PC-9 (cell line): Measurements from ENCODE around the gene SGCD. TPM values are rescaled to one million over a fixed set of nuclear protein-coding genes. Genes with fewer than 3 reads are reported as not detected.

ENCODE experiments used
- BruUV-seq: library from RNA; stranded (reverse); fragments of 400-500 nt; replicated peaks from 2 replicates; lab custom pipeline; 2021; lab: Mats Ljungman, UMichigan
- CTCF ChIA-PET: fragments of 300-600 bp; sonication (Branson Sonifier 250); formaldehyde crosslinking; loops from one replicate; lab custom pipeline; 2022; ENCODE audit warnings: antibody characterized with exemption; lab: Charles Lee
- POLR2A ChIA-PET: fragments of 300-600 bp; sonication (Branson Sonifier 250); formaldehyde crosslinking; loops from one replicate; lab custom pipeline; 2022; ENCODE audit warnings: antibody characterized with exemption; ENCODE audit not compliant: unreplicated experiment; lab: Charles Lee
- DNase-seq, 2 experiments: peaks; one replicate each; pipeline versions ENCODE4 v3.0.0 to v3.0.0-alpha.2; 2015 to 2022; ENCODE audit warnings: mixed read lengths in 1 of 2
- H2AFZ ChIP-seq: fragments of 200-600 bp; sonication (generic); 2 replicates; pipeline ENCODE4 v1.8.1; 2017; ENCODE audit warnings: antibody characterized with exemption
- H3F3A ChIP-seq: fragments of 200-600 bp; sonication (generic); 2 replicates; pipeline ENCODE4 v1.8.1; 2017; ENCODE audit warnings: antibody characterized with exemption, mild to moderate bottlenecking, low read depth; ENCODE audit not compliant: insufficient read depth
- H3K27ac ChIP-seq: fragments of 200-600 bp; sonication (generic); 2 replicates; pipeline ENCODE4 v1.6.1; 2016; ENCODE audit warnings: mixed run types
- H3K27me3 ChIP-seq: fragments of 200-600 bp; sonication (generic); 2 replicates; pipeline ENCODE4 v1.6.1; 2016; ENCODE audit warnings: low read depth, mixed run types; ENCODE audit not compliant: insufficient read depth
- H3K36me3 ChIP-seq: fragments of 200-600 bp; sonication (generic); 2 replicates; pipeline ENCODE4 v1.6.1; 2016; ENCODE audit warnings: low read depth, mixed run types
- H3K4me1 ChIP-seq: fragments of 200-600 bp; sonication (generic); replicated peaks from 2 replicates; pipeline ENCODE4 v1.6.1; 2016; ENCODE audit warnings: mixed run types; ENCODE audit not compliant: insufficient read depth
- H3K4me2 ChIP-seq: fragments of 200-600 bp; sonication (generic); 2 replicates; pipeline ENCODE4 v1.6.1; 2017; ENCODE audit warnings: mixed run types
- H3K4me3 ChIP-seq: fragments of 200-600 bp; sonication (generic); 2 replicates; pipeline ENCODE4 v1.6.1; 2016; ENCODE audit warnings: mixed run types
- H3K79me2 ChIP-seq: fragments of 200-600 bp; sonication (generic); 2 replicates; pipeline ENCODE4 v1.6.1; 2017; ENCODE audit warnings: low read depth, mixed run types
- H3K9me2 ChIP-seq: fragments of 200-600 bp; sonication (generic); 2 replicates; pipeline ENCODE4 v1.8.1; 2017; ENCODE audit warnings: mild to moderate bottlenecking; ENCODE audit not compliant: insufficient read depth
- H3K9me3 ChIP-seq: fragments of 200-600 bp; sonication (generic); 2 replicates; pipeline ENCODE4 v1.8.1; 2016; ENCODE audit warnings: low read depth; ENCODE audit not compliant: insufficient read depth
- H4K20me1 ChIP-seq: fragments of 200-600 bp; sonication (generic); 2 replicates; pipeline ENCODE4 v1.8.1; 2017; ENCODE audit not compliant: insufficient read depth
- CTCF ChIP-seq: fragments of 200-600 bp; sonication (generic); conservative IDR thresholded peaks from 2 replicates; pipeline ENCODE4 v1.6.1; 2017; ENCODE audit warnings: mixed run types, antibody characterized with exemption, mild to moderate bottlenecking, moderate library complexity
- EZH2 ChIP-seq: fragments of 200-600 bp; sonication (generic); IDR thresholded peaks from 2 replicates; pipeline ENCODE4 v1.8.0; 2017; ENCODE audit warnings: antibody characterized with exemption, low read depth
- intact Hi-C: fragments of 100-400 bp; cut with micrococcal nuclease; formaldehyde crosslinking; loops from one replicate; pipeline ENCODE4 v1.10.0; 2022; ENCODE audit not compliant: unreplicated experiment
- total RNA-seq: library from RNA; stranded (reverse); gene quantifications from 2 replicates; pipeline ENCODE4 v1.2.3, GENCODE V29; 2021

Gene SGCD
- total RNA-seq, 1 experiment from 2014 or later: not detected

- TF ChIP-seq EZH2 (no peak), CTCF (no peak)
- Histone ChIP-seq H3K27me3 (no peaks in the 10 kb centered on the region), H3K36me3 (no peaks in the 10 kb centered on the region), H3K9me2 (no peaks in the 10 kb centered on the region), H2AFZ (no peak overlapping the region), H3K4me2 (no peak overlapping the region), H3K4me1 (no peaks in the 10 kb centered on the region), H3K9me3 (no peaks in the 10 kb centered on the region), H3K27ac (no peak overlapping the region), H3F3A (no peaks in the 10 kb centered on the region), H4K20me1 (no peaks in the 10 kb centered on the region), H3K79me2 (no peaks in the 10 kb centered on the region), H3K4me3 (no peak overlapping the region)
- ChIA-PET CTCF (no interaction called here), POLR2A (no interaction called here)
- DNase-seq: no peak
- no TSS peak for BruUV-seq
- intact Hi-C loops: no loop called here
These were observed 262.9 kb downstream of the SGCD start for GRCh38 chr5:156589946-156590216.

GRCh38 chr5:156590978-156591377 is 264.0 kb downstream of the SGCD start:
- ChIA-PET CTCF (no interaction called here), POLR2A (no interaction called here)
- no peak for TF ChIP-seq CTCF
- no peak for TF ChIP-seq EZH2
- no peak overlapping the region for H3K27ac ChIP-seq
- H3K36me3 ChIP-seq: no peaks in the 10 kb centered on the region
- no peak overlapping the region for H3K4me3 ChIP-seq
- no peaks in the 10 kb centered on the region for H3K9me3 ChIP-seq
- H2AFZ ChIP-seq: no peak overlapping the region
- no TSS peak for BruUV-seq
- H3K27me3 ChIP-seq: no peaks in the 10 kb centered on the region
- no peaks in the 10 kb centered on the region for H3K4me1 ChIP-seq
- intact Hi-C loops: no loop called here
- no peaks in the 10 kb centered on the region for H3F3A ChIP-seq
- no peak for DNase-seq
- H4K20me1 ChIP-seq: no peaks in the 10 kb centered on the region
- no peak overlapping the region for H3K4me2 ChIP-seq
- no peaks in the 10 kb centered on the region for H3K9me2 ChIP-seq
- H3K79me2 ChIP-seq: no peaks in the 10 kb centered on the region

GRCh38 chr5:156591631-156592030 is 264.7 kb downstream of the SGCD start:
- POLR2A ChIA-PET: no interaction called here
- intact Hi-C loops: no loop called here
- no peak for DNase-seq
- no peaks in the 10 kb centered on the region for H3K36me3 ChIP-seq
- no peaks in the 10 kb centered on the region for H3F3A ChIP-seq
- H3K4me1 ChIP-seq: no peaks in the 10 kb centered on the region
- H3K27me3 ChIP-seq: no peaks in the 10 kb centered on the region
- no peak overlapping the region for H3K4me2 ChIP-seq
- no peaks in the 10 kb centered on the region for H4K20me1 ChIP-seq
- BruUV-seq: no TSS peak
- no peaks in the 10 kb centered on the region for H3K9me2 ChIP-seq
- TF ChIP-seq CTCF (no peak), EZH2 (no peak)
- no peaks in the 10 kb centered on the region for H3K9me3 ChIP-seq
- no peaks in the 10 kb centered on the region for H3K79me2 ChIP-seq
- CTCF ChIA-PET: no interaction called here
- no peak overlapping the region for H2AFZ ChIP-seq
- no peak overlapping the region for H3K4me3 ChIP-seq
- H3K27ac ChIP-seq: no peak overlapping the region
